22Rv1 (cell line): ENCODE measurements around the gene KRTAP10-2.

Source experiments
- ZFX ChIP-seq: fragments of 450-650 bp; IDR thresholded peaks from 2 replicates; pipeline ENCODE4 v1.6.1; 2017; ENCODE audit warnings: antibody characterized with exemption, borderline replicate concordance
- TF ChIP-seq, protein P1 (sequence below): fragments of 450-650 bp; IDR thresholded peaks from 2 replicates; pipeline ENCODE4 v1.5.1; 2017; ENCODE audit warnings: mild to moderate bottlenecking

DNA sequence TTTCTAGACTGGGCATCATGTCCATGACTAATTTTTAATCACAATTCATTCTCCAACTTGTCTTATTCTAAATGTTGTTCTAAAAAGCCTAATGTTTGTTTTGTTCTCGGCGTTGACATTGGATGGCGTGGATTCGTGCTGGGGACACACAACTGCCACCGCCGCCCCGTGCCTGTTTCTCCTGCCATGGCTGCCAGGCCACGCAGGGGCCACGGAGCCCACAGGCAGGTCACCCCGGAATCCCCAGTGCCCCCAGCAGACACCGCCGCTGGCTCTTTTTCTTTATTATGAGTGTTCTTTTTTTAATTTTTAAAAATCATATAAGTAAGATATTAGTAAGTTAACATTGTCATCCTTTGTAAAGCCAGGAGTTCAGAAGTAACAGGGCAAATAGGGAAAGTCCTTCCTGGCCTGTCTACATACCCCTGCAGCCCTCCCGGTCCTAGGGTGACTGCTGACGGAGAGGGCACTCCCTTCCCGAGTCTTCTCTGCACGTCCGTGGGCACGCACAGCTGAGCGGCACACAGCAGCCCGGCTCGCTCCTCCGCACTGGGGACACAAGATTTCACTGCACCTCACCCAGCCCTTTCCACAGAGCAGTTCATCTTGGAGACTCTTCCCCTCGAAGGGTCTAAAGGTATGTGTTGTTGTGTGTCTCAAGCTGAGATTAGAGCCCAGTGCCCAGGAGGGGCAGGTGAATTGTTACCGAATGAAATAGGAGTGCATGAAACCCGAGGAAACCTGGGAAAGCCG lies 43.5 kb downstream of the KRTAP10-2 start:
- no peak for TF ChIP-seq ZFX
- TF ChIP-seq, protein P1, sequence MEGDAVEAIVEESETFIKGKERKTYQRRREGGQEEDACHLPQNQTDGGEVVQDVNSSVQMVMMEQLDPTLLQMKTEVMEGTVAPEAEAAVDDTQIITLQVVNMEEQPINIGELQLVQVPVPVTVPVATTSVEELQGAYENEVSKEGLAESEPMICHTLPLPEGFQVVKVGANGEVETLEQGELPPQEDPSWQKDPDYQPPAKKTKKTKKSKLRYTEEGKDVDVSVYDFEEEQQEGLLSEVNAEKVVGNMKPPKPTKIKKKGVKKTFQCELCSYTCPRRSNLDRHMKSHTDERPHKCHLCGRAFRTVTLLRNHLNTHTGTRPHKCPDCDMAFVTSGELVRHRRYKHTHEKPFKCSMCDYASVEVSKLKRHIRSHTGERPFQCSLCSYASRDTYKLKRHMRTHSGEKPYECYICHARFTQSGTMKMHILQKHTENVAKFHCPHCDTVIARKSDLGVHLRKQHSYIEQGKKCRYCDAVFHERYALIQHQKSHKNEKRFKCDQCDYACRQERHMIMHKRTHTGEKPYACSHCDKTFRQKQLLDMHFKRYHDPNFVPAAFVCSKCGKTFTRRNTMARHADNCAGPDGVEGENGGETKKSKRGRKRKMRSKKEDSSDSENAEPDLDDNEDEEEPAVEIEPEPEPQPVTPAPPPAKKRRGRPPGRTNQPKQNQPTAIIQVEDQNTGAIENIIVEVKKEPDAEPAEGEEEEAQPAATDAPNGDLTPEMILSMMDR, result no peak
